B cell (primary cell): ENCODE results near the gene MAP3K4. TPM values are rescaled to one million over a fixed set of nuclear protein-coding genes. Genes with fewer than 3 reads are reported as not detected.

ENCODE experiments used
- ATAC-seq: fragments of 200-7000 bp; cut with Tn5 transposase; one replicate; pipeline ENCODE4 v1.10.0; 2021; ENCODE audit warnings: low read depth, mild to moderate bottlenecking, moderate number of reproducible peaks, moderate library complexity
- CTCF ChIA-PET: fragments of 350-600 bp; sonication (Branson Sonifier 250); formaldehyde crosslinking; loops from one replicate; lab custom pipeline; 2021; ENCODE audit warnings: antibody characterized with exemption, inconsistent platforms; lab: Charles Lee
- POLR2A ChIA-PET: fragments of 350-600 bp; sonication (Branson Sonifier 250); formaldehyde crosslinking; loops from one replicate; lab custom pipeline; 2021; ENCODE audit warnings: antibody characterized with exemption; lab: Charles Lee
- DNase-seq: peaks from one replicate; pipeline ENCODE4 v3.0.0; 2013
- H2AFZ ChIP-seq: 2 replicates; pipeline ENCODE4 v1.6.1; 2012; ENCODE audit warnings: mild to moderate bottlenecking, low read depth, low read length; ENCODE audit not compliant: insufficient read depth, poor library complexity, severe bottlenecking
- H3K27ac ChIP-seq, 2 donors: 1 replicate in 1 of 2; 2 replicates in 1 of 2; pipeline ENCODE4 v1.5.1; 2012 to 2013; ENCODE audit warnings: low read length in 2 of 2, mild to moderate bottlenecking in 2 of 2, moderate library complexity in 1 of 2
- H3K27me3 ChIP-seq, 4 experiments: fragments of 200-600 bp in 1 of 4; sonication (generic) in 1 of 4; replicated peaks in 1 of 4; 1 replicate in 2 of 4; 2 replicates in 2 of 4; pipeline versions ENCODE4 v1.6.1 to v1.7.0; 2013 to 2016; ENCODE audit warnings: low read length in 3 of 4, mild to moderate bottlenecking in 2 of 4, mixed read lengths in 1 of 4, moderate library complexity in 1 of 4; ENCODE audit not compliant: insufficient read depth in 4 of 4, control insufficient read depth in 3 of 4; ENCODE audit errors: control extremely low read depth in 1 of 4
- H3K36me3 ChIP-seq, 2 experiments: replicated peaks in 1 of 2; 1 replicate in 1 of 2; 2 replicates in 1 of 2; pipeline versions ENCODE4 v1.6.1 to v1.7.1; 2013; ENCODE audit warnings: low read length in 1 of 2; ENCODE audit not compliant: insufficient read depth in 2 of 2, control insufficient read depth in 1 of 2; ENCODE audit errors: control extremely low read depth in 1 of 2, extremely low read depth in 1 of 2
- H3K4me1 ChIP-seq, 2 donors: fragments of 200-600 bp in 1 of 2; sonication (generic) in 1 of 2; 1 replicate in 1 of 2; 2 replicates in 1 of 2; pipeline versions ENCODE4 v1.5.1 to v1.6.1; 2013 to 2017; ENCODE audit warnings: low read length in 2 of 2; ENCODE audit not compliant: control insufficient read depth in 2 of 2, insufficient read depth in 2 of 2
- H3K4me2 ChIP-seq: replicated peaks from 2 replicates; pipeline ENCODE3; 2012; ENCODE audit warnings: mild to moderate bottlenecking, low read depth, low read length; ENCODE audit not compliant: poor library complexity, severe bottlenecking
- H3K4me3 ChIP-seq, 5 experiments: fragments of 200-600 bp in 1 of 5; sonication (generic) in 1 of 5; 1 replicate in 3 of 5; 2 replicates in 2 of 5; pipeline versions ENCODE4 v1.5.1 to v1.7.0; 2011 to 2016; ENCODE audit warnings: low read length in 4 of 5, mild to moderate bottlenecking in 4 of 5, low read depth in 2 of 5, control low read depth in 1 of 5, moderate library complexity in 1 of 5; ENCODE audit not compliant: insufficient read depth in 1 of 5; ENCODE audit errors: control extremely low read depth in 1 of 5, extremely low read depth in 1 of 5
- H3K79me2 ChIP-seq: fragments of 200-600 bp; sonication (generic); one replicate; pipeline ENCODE4 v1.6.0; 2016; ENCODE audit warnings: low read length; ENCODE audit not compliant: control insufficient read depth, insufficient read depth
- H3K9ac ChIP-seq: fragments of 200-600 bp; sonication (generic); 2 replicates; pipeline ENCODE4 v1.6.1; 2017; ENCODE audit warnings: mild to moderate bottlenecking, low read length, moderate library complexity
- H3K9me3 ChIP-seq, 3 donors: one replicate each; pipeline versions ENCODE4 v1.6.1 to v1.7.1; 2013; ENCODE audit warnings: low read length in 2 of 3; ENCODE audit not compliant: control insufficient read depth in 2 of 3, insufficient read depth in 1 of 3; ENCODE audit errors: control extremely low read depth in 1 of 3
- H4K20me1 ChIP-seq: 2 replicates; pipeline ENCODE4 v1.6.0; 2012; ENCODE audit warnings: mild to moderate bottlenecking, low read length; ENCODE audit not compliant: insufficient read depth, control insufficient read depth, poor library complexity, severe bottlenecking
- H3K27ac Mint-ChIP-seq: one replicate; pipeline ENCODE4 v1.8.0; 2021; ENCODE audit warnings: mixed read lengths
- H3K27me3 Mint-ChIP-seq: one replicate; pipeline ENCODE4 v1.8.0; 2021; ENCODE audit warnings: mixed read lengths
- H3K4me1 Mint-ChIP-seq: one replicate; pipeline ENCODE4 v1.8.0; 2021; ENCODE audit warnings: mixed read lengths
- H3K4me3 Mint-ChIP-seq: one replicate; pipeline ENCODE4 v1.8.0; 2021; ENCODE audit warnings: mixed read lengths
- H3K9me3 Mint-ChIP-seq: one replicate; pipeline ENCODE4 v1.8.0; 2022; ENCODE audit warnings: mixed read lengths; ENCODE audit not compliant: insufficient read depth
- EZH2 ChIP-seq: IDR thresholded peaks from 2 replicates; pipeline ENCODE4 v1.6.1; 2012; ENCODE audit warnings: borderline replicate concordance, low read depth, mild to moderate bottlenecking, moderate library complexity, low read length; ENCODE audit not compliant: insufficient read depth, poor library complexity, severe bottlenecking
- WGBS: methylation state at CpG from one replicate; pipeline ENCODE4 v1.1.5; 2013; ENCODE audit warnings: missing lambda C conversion rate; ENCODE audit not compliant: insufficient coverage; 5-methylcytosine and 5-hydroxymethylcytosine counted together
- intact Hi-C: fragments of 100-400 bp; cut with micrococcal nuclease; formaldehyde crosslinking; loops from one replicate; pipeline ENCODE4 v1.10.0; 2022
- polyA plus RNA-seq: library from polyadenylated mRNA; depleted of rRNA; stranded (reverse); fragments of >200 nt; gene quantifications from 2 replicates; pipeline ENCODE4 v1.2.3, GENCODE V29; 2012
- total RNA-seq, 2 donors: library from RNA; stranded (reverse); fragments of 120-200 nt in 1 of 2; gene quantifications; 1 replicate in 1 of 2; 2 replicates in 1 of 2; pipeline versions ENCODE4 v1.2.3 to v1.2.4, GENCODE V29; 2013 to 2022
- TF ChIP-seq, protein P1 (sequence below): fragments of 200-600 bp; IDR thresholded peaks from one replicate; pipeline ENCODE4 v1.8.0; 2022; ENCODE audit warnings: antibody characterized with exemption, mild to moderate bottlenecking

Gene MAP3K4
- total and polyA plus RNA-seq, 2 donors (not counting 1 experiment from before 2014, with no cell fraction given) = 24.4 to 105 TPM

DNA sequence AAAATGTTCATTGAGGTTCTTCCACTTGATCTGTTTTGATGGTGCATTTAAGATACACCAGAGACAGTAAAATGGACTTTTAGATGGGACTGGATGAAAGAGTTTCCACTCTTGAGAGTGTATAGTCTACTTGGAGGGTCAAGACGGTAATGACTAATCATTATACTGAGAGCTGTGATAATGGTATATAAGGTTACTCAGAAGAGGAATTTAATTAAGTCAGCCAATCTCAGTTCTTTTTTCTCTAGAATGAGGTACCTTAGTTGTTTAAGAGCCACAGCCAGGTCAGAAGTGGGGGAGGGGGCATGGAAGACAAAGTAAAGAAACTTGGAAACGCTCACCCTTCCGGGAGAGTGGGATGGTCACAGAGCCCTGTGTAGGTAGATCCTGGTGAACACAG is 123.9 kb downstream of the MAP3K4 start:
- no peaks in the 10 kb centered on the region for H3K27me3 ChIP-seq
- Mint-ChIP-seq H3K27me3 (no peaks in the 10 kb centered on the region), H3K27ac (no peak overlapping the region), H3K4me3 (no peak overlapping the region), H3K4me1 (no peaks in the 10 kb centered on the region), H3K9me3 (peaks cover 2% of the 10 kb centered on the region)
- no peak for DNase-seq
- no peak overlapping the region for H3K9ac ChIP-seq
- H3K4me2 ChIP-seq = no peak overlapping the region
- H3K9me3 ChIP-seq = no peaks in the 10 kb centered on the region
- ChIA-PET CTCF (no interaction called here), POLR2A (no interaction called here)
- H3K4me3 ChIP-seq = no peak overlapping the region
- no peaks in the 10 kb centered on the region for H3K4me1 ChIP-seq
- intact Hi-C loops = no loop called here
- TF ChIP-seq, protein P1, sequence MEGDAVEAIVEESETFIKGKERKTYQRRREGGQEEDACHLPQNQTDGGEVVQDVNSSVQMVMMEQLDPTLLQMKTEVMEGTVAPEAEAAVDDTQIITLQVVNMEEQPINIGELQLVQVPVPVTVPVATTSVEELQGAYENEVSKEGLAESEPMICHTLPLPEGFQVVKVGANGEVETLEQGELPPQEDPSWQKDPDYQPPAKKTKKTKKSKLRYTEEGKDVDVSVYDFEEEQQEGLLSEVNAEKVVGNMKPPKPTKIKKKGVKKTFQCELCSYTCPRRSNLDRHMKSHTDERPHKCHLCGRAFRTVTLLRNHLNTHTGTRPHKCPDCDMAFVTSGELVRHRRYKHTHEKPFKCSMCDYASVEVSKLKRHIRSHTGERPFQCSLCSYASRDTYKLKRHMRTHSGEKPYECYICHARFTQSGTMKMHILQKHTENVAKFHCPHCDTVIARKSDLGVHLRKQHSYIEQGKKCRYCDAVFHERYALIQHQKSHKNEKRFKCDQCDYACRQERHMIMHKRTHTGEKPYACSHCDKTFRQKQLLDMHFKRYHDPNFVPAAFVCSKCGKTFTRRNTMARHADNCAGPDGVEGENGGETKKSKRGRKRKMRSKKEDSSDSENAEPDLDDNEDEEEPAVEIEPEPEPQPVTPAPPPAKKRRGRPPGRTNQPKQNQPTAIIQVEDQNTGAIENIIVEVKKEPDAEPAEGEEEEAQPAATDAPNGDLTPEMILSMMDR = no peak
- TF ChIP-seq EZH2 = no peak
- H3K79me2 ChIP-seq = no peaks in the 10 kb centered on the region
- no peak overlapping the region for H3K27ac ChIP-seq
- H3K36me3 ChIP-seq = peaks cover 12 to 62% of the 10 kb centered on the region in 2 experiments
- H4K20me1 ChIP-seq = no peaks in the 10 kb centered on the region
- no peak overlapping the region for H2AFZ ChIP-seq
- 100% methylated on average over 3 of the region's 3 CpGs for WGBS
- ATAC-seq = no peak

DNA sequence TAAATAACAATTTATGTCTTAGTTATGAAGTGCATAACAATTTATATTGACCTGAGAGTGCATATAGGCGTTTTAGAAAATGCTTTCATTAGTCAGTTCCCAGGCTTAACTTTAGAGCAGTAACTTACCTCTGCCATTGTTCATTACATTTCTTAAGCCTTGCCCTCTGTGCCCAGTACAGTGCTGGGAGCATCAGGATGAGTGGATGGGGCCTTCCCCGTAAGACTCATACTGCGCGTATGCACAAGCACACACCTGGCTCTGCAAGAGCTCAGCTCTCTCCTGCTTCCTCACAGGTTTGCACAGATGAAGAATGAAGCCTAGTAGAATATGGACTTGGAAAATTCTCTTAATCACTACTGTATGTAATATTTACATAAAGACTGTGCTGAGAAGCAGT is 125.0 kb downstream of the MAP3K4 start:
- CTCF ChIA-PET = no interaction called here

More for the DNA sequence above, 125.0 kb downstream of the MAP3K4 start:
- no CpG with 5 or more reads among the region's 4 CpGs for WGBS
- H3K4me1 ChIP-seq = no peaks in the 10 kb centered on the region
- no peak overlapping the region for H3K9ac ChIP-seq
- no peak overlapping the region for H2AFZ ChIP-seq
- no peak for TF ChIP-seq EZH2
- TF ChIP-seq, protein P1 = no peak
- peaks cover 2% of the 10 kb centered on the region for H3K9me3 Mint-ChIP-seq
- no peaks in the 10 kb centered on the region for H3K9me3 ChIP-seq
- no peaks in the 10 kb centered on the region for H3K4me1 Mint-ChIP-seq
- H3K4me2 ChIP-seq = no peak overlapping the region
- no peaks in the 10 kb centered on the region for H3K79me2 ChIP-seq
- peaks cover 10 to 58% of the 10 kb centered on the region in 2 experiments for H3K36me3 ChIP-seq
- no peak overlapping the region for H3K27ac ChIP-seq
- ATAC-seq = no peak
- no peak overlapping the region for H3K4me3 Mint-ChIP-seq
- no peak overlapping the region for H3K4me3 ChIP-seq
- POLR2A ChIA-PET = no interaction called here
- intact Hi-C loops = no loop called here
- H3K27me3 Mint-ChIP-seq = no peaks in the 10 kb centered on the region
- DNase-seq = no peak
- no peaks in the 10 kb centered on the region for H3K27me3 ChIP-seq
- H3K27ac Mint-ChIP-seq = no peak overlapping the region
- H4K20me1 ChIP-seq = no peaks in the 10 kb centered on the region
